ENCODE data around the gene DEGS1.
"Not testable (repeated sequence)": the region's sequence is repeated elsewhere in the genome, so short reads cannot be mapped to it uniquely, and the experiment has no call there.

Gene DEGS1

GRCh38 chr1:224180783-224181452 is 2.1 kb upstream of the DEGS1 start:
- DNase-seq (ENCODE audit: low read depth) = no peak

GRCh38 chr1:224181453-224181810 is 1.6 kb upstream of the DEGS1 start:
- no peak for DNase-seq (ENCODE audit: low read depth)

GRCh38 chr1:224182057-224182865 is 779 bp upstream of the DEGS1 start:
- peak; percentile 28 for DNase-seq (ENCODE audit: low read depth)

- peak; percentile 69 for DNase-seq (ENCODE audit: low read depth)
Observed at GRCh38 chr1:224183591-224184312, 712 bp downstream of the DEGS1 start.

- DNase-seq (ENCODE audit: low read depth) = no peak
Observed at GRCh38 chr1:224185208-224185607, 2.2 kb downstream of the DEGS1 start.

GRCh38 chr1:224188286-224188685 is 5.2 kb downstream of the DEGS1 start:
- DNase-seq (ENCODE audit: low read depth) = no peak

GRCh38 chr1:224189561-224189960 is 6.5 kb downstream of the DEGS1 start:
- DNase-seq (ENCODE audit: low read depth) = no peak

- DNase-seq (ENCODE audit: low read depth) = no peak
Observed at GRCh38 chr1:224192082-224192788, 9.2 kb downstream of the DEGS1 start.

- DNase-seq (ENCODE audit: low read depth) = no peak
Observed at GRCh38 chr1:224193319-224193966, 10.4 kb downstream of the DEGS1 start.

GRCh38 chr1:224196813-224197600 is 14.0 kb downstream of the DEGS1 start:
- no peak for DNase-seq (ENCODE audit: low read depth)

- DNase-seq (ENCODE audit: low read depth) = no peak
Observed at GRCh38 chr1:224198572-224198971, 15.5 kb downstream of the DEGS1 start.

GRCh38 chr1:224199679-224200078 is 16.6 kb downstream of the DEGS1 start:
- DNase-seq (ENCODE audit: low read depth) = no peak

GRCh38 chr1:224201383-224201782 is 18.3 kb downstream of the DEGS1 start:
- DNase-seq (ENCODE audit: low read depth) = no peak

- DNase-seq (ENCODE audit: low read depth) = no peak
Observed at GRCh38 chr1:224201853-224202252, 18.8 kb downstream of the DEGS1 start.

GRCh38 chr1:224203243-224204016 is 20.4 kb downstream of the DEGS1 start:
- DNase-seq (ENCODE audit: low read depth) = no peak

- DNase-seq (ENCODE audit: low read depth) = peak; percentile 37
Observed at GRCh38 chr1:224205438-224205840, 22.4 kb downstream of the DEGS1 start.

GRCh38 chr1:224205931-224206538 is 23.0 kb downstream of the DEGS1 start:
- not testable (repeated sequence) for DNase-seq (ENCODE audit: low read depth)

- DNase-seq (ENCODE audit: low read depth) = no peak
Observed at GRCh38 chr1:224211206-224211962, 28.3 kb downstream of the DEGS1 start.

- DNase-seq (ENCODE audit: low read depth) = no peak
Observed at GRCh38 chr1:224212618-224213061, 29.6 kb downstream of the DEGS1 start.
